Neural cell (in vitro differentiated cells): ENCODE results near the gene URB1. TPM values are rescaled to one million over a fixed set of nuclear protein-coding genes. Genes with fewer than 3 reads are reported as not detected.

Source experiments
- H2AFZ ChIP-seq: fragments of 200-600, 300-800 bp; sonication (generic), shearing (Covaris generic); 2 replicates; pipeline ENCODE4 v1.6.0; 2014; ENCODE audit warnings: low read depth, mild to moderate bottlenecking, antibody characterized with exemption, low read length, moderate library complexity
- H3F3A ChIP-seq: fragments of 200-600 bp; shearing (Covaris generic); 2 replicates; pipeline ENCODE4 v1.6.1; 2016; ENCODE audit warnings: mild to moderate bottlenecking, moderate library complexity, mixed read lengths, antibody characterized with exemption, low read length; ENCODE audit not compliant: insufficient read depth, poor library complexity, severe bottlenecking
- H3K27ac ChIP-seq: fragments of 200-600, 300-800 bp; sonication (generic), shearing (Covaris generic); 2 replicates; pipeline ENCODE4 v1.5.1; 2014; ENCODE audit warnings: mild to moderate bottlenecking, low read length, moderate library complexity
- H3K27me3 ChIP-seq: fragments of 300-800, 200-600 bp; sonication (generic), shearing (Covaris generic); 2 replicates; pipeline ENCODE4 v1.6.0; 2014; ENCODE audit warnings: mild to moderate bottlenecking, low read depth, low read length, moderate library complexity; ENCODE audit not compliant: insufficient read depth
- H3K36me3 ChIP-seq: fragments of 300-800, 200-600 bp; sonication (generic), shearing (Covaris generic); 2 replicates; pipeline ENCODE4 v1.5.1; 2014; ENCODE audit warnings: mild to moderate bottlenecking, antibody characterized with exemption, low read length, moderate library complexity; ENCODE audit not compliant: insufficient read depth
- H3K4me2 ChIP-seq: fragments of 300-800, 200-600 bp; sonication (generic), shearing (Covaris generic); 2 replicates; pipeline ENCODE4 v1.6.0; 2014; ENCODE audit warnings: mild to moderate bottlenecking, low read length
- H3K4me3 ChIP-seq: fragments of 300-800, 200-600 bp; sonication (generic), shearing (Covaris generic); 2 replicates; pipeline ENCODE4 v1.5.1; 2014; ENCODE audit warnings: mild to moderate bottlenecking, low read length, moderate library complexity
- H3K79me2 ChIP-seq: fragments of 200-600 bp; shearing (Covaris generic); replicated peaks from 2 replicates; pipeline ENCODE4 v1.6.0; 2014; ENCODE audit warnings: mild to moderate bottlenecking, low read length, moderate library complexity; ENCODE audit not compliant: insufficient read depth
- H3K9ac ChIP-seq: fragments of 300-800, 200-600 bp; sonication (generic), shearing (Covaris generic); 2 replicates; pipeline ENCODE4 v1.6.1; 2016; ENCODE audit warnings: mild to moderate bottlenecking, low read length, mixed read lengths
- H3K9me2 ChIP-seq: fragments of 200-600 bp; shearing (Covaris generic); 2 replicates; pipeline ENCODE4 v1.6.1; 2016; ENCODE audit warnings: mild to moderate bottlenecking, low read length, mixed read lengths; ENCODE audit not compliant: insufficient read depth
- H3K9me3 ChIP-seq: fragments of 200-600, 300-800 bp; sonication (generic), shearing (Covaris generic); 2 replicates; pipeline ENCODE4 v1.6.1; 2016; ENCODE audit warnings: mild to moderate bottlenecking, mixed run types, low read length, moderate library complexity, mixed read lengths
- H4K20me1 ChIP-seq: fragments of 200-600 bp; shearing (Covaris generic); 2 replicates; pipeline ENCODE4 v1.6.1; 2016; ENCODE audit warnings: mild to moderate bottlenecking, mixed run types; ENCODE audit not compliant: insufficient read depth
- CTCF ChIP-seq: fragments of 450-650 bp; IDR thresholded peaks from 2 replicates; pipeline ENCODE4 v1.5.1; 2014; ENCODE audit warnings: antibody characterized with exemption, mild to moderate bottlenecking, moderate library complexity; ENCODE audit not compliant: poor library complexity, severe bottlenecking
- EP300 ChIP-seq: fragments of 450-650 bp; conservative IDR thresholded peaks from 2 replicates; pipeline ENCODE4 v1.6.1; 2014; ENCODE audit warnings: antibody characterized with exemption, mild to moderate bottlenecking, moderate library complexity; ENCODE audit not compliant: poor library complexity, severe bottlenecking
- EZH2 ChIP-seq: fragments of 200-600, 300-800 bp; shearing (Covaris generic), sonication (generic); IDR thresholded peaks from 2 replicates; pipeline ENCODE4 v1.6.1; 2014; ENCODE audit warnings: antibody characterized with exemption, low read length, borderline replicate concordance, mild to moderate bottlenecking; ENCODE audit not compliant: insufficient read depth, poor library complexity, severe bottlenecking
- MXI1 ChIP-seq: fragments of 450-650 bp; conservative IDR thresholded peaks from 2 replicates; pipeline ENCODE4 v1.6.1; 2014; ENCODE audit warnings: antibody characterized with exemption, mild to moderate bottlenecking; ENCODE audit not compliant: poor library complexity, severe bottlenecking
- POLR2AphosphoS5 ChIP-seq: IDR thresholded peaks from 2 replicates; pipeline ENCODE4 v1.6.1; 2012
- RAD21 ChIP-seq: fragments of 450-650 bp; conservative IDR thresholded peaks from 2 replicates; pipeline ENCODE4 v1.6.1; 2014; ENCODE audit warnings: antibody characterized with exemption, mild to moderate bottlenecking, moderate library complexity
- REST ChIP-seq: IDR thresholded peaks from 2 replicates; pipeline ENCODE4 v1.6.1; 2012; ENCODE audit warnings: borderline replicate concordance
- SMC3 ChIP-seq: fragments of 450-650 bp; conservative IDR thresholded peaks from 2 replicates; pipeline ENCODE4 v1.6.1; 2014; ENCODE audit warnings: antibody characterized with exemption, mild to moderate bottlenecking, moderate library complexity; ENCODE audit not compliant: poor library complexity
- TAF1 ChIP-seq: IDR thresholded peaks from 2 replicates; pipeline ENCODE4 v1.6.1; 2012; ENCODE audit warnings: low read depth
- polyA plus RNA-seq: library from polyadenylated mRNA; depleted of rRNA; stranded (reverse); fragments of >200 nt; gene quantifications from 2 replicates; pipeline ENCODE4 v1.2.3, GENCODE V29; 2014

The URB1 gene
- polyA plus RNA-seq, 1 donor from 2014 or later = 4.4 TPM

GRCh38 chr21:32383812-32384211 lies 9.0 kb downstream of the URB1 start:
- Histone ChIP-seq H4K20me1 (no peaks in the 10 kb centered on the region), H2AFZ (no peak overlapping the region), H3K9me3 (no peaks in the 10 kb centered on the region), H3F3A (no peaks in the 10 kb centered on the region), H3K79me2 (no peaks in the 10 kb centered on the region), H3K36me3 (no peaks in the 10 kb centered on the region), H3K27ac (no peak overlapping the region), H3K9me2 (no peaks in the 10 kb centered on the region), H3K4me3 (no peak overlapping the region), H3K27me3 (no peaks in the 10 kb centered on the region), H3K9ac (no peak overlapping the region), H3K4me2 (no peak overlapping the region)
- no peak for TF ChIP-seq CTCF
- TF ChIP-seq SMC3 = no peak
- TF ChIP-seq RAD21 = no peak
- TF ChIP-seq POLR2AphosphoS5 = no peak
- no peak for TF ChIP-seq MXI1
- no peak for TF ChIP-seq REST
- TF ChIP-seq EZH2 = no peak
- no peak for TF ChIP-seq TAF1
- TF ChIP-seq EP300 = no peak

GRCh38 chr21:32382108-32382644 lies 10.6 kb downstream of the URB1 start:
- no peak for TF ChIP-seq RAD21
- H3K36me3 ChIP-seq = no peaks in the 10 kb centered on the region
- H3F3A ChIP-seq = no peaks in the 10 kb centered on the region
- H3K27ac ChIP-seq = no peak overlapping the region
- H3K4me2 ChIP-seq = no peak overlapping the region
- no peaks in the 10 kb centered on the region for H3K9me2 ChIP-seq
- no peak overlapping the region for H2AFZ ChIP-seq
- H3K79me2 ChIP-seq = no peaks in the 10 kb centered on the region
- H3K4me3 ChIP-seq = no peak overlapping the region
- H3K9me3 ChIP-seq = no peaks in the 10 kb centered on the region
- no peaks in the 10 kb centered on the region for H4K20me1 ChIP-seq
- no peak overlapping the region for H3K9ac ChIP-seq
- H3K27me3 ChIP-seq = no peaks in the 10 kb centered on the region

- Histone ChIP-seq H3K9me3 (no peaks in the 10 kb centered on the region), H3K27ac (no peak overlapping the region), H3F3A (no peaks in the 10 kb centered on the region), H3K79me2 (no peaks in the 10 kb centered on the region), H2AFZ (no peak overlapping the region), H3K9ac (no peak overlapping the region), H3K9me2 (no peaks in the 10 kb centered on the region), H3K36me3 (no peaks in the 10 kb centered on the region), H4K20me1 (no peaks in the 10 kb centered on the region), H3K4me2 (no peak overlapping the region), H3K4me3 (no peak overlapping the region), H3K27me3 (no peaks in the 10 kb centered on the region)
- no peak for TF ChIP-seq EP300
- TF ChIP-seq POLR2AphosphoS5 = no peak
- no peak for TF ChIP-seq CTCF
- TF ChIP-seq MXI1 = no peak
- TF ChIP-seq EZH2 = no peak
- TF ChIP-seq RAD21 = no peak
- TF ChIP-seq TAF1 = no peak
- TF ChIP-seq SMC3 = no peak
Observed at GRCh38 chr21:32381571-32381970, 11.2 kb downstream of the URB1 start.
